Right cardiac atrium (tissue), 5 donors: ENCODE measurements around the gene GPAT3. TPM values are rescaled to one million over a fixed set of nuclear protein-coding genes. Genes with fewer than 3 reads are reported as not detected.
A peak's percentile ranks its signal among the peaks of the same experiment; 100 is the strongest.
"Not testable (repeated sequence)": the region's sequence is repeated elsewhere in the genome, so short reads cannot be mapped to it uniquely, and the experiment has no call there.

Source experiments
- ATAC-seq, 2 donors: fragments of 200-7000 bp; cut with Tn5 transposase; one replicate each; pipeline versions ENCODE4 v1.8.0 to v1.9.1; 2020; ENCODE audit warnings: moderate library complexity in 2 of 2, mild to moderate bottlenecking in 1 of 2
- DNase-seq, 3 donors: peaks; one replicate each; pipeline ENCODE4 v3.0.0-alpha.2; 2020
- H3K27ac ChIP-seq: one replicate; pipeline ENCODE4 v1.5.1; 2013; ENCODE audit warnings: mild to moderate bottlenecking, low read length, control low read depth, moderate library complexity
- H3K27me3 ChIP-seq: one replicate; pipeline ENCODE4 v1.6.1; 2013; ENCODE audit not compliant: control insufficient read depth, insufficient read depth
- H3K4me1 ChIP-seq: one replicate; pipeline ENCODE4 v1.6.1; 2013; ENCODE audit warnings: low read length; ENCODE audit not compliant: control insufficient read depth, insufficient read depth
- H3K4me3 ChIP-seq: one replicate; pipeline ENCODE4 v1.5.1; 2013; ENCODE audit warnings: low read length, control low read depth
- H3K9me3 ChIP-seq: one replicate; pipeline ENCODE4 v1.6.1; 2013; ENCODE audit warnings: low read length; ENCODE audit not compliant: control insufficient read depth
- WGBS: extraction: QIAGEN DNeasy Blood & Tissue Kit; methylation state at CpG from one replicate; pipeline ENCODE4 v1.1.7; 2013; 5-methylcytosine and 5-hydroxymethylcytosine counted together
- intact Hi-C, 4 donors: fragments of 100-400 bp; cut with DNase I; formaldehyde crosslinking; loops; one replicate each; pipeline versions ENCODE4 v1.11.0 to v1.14.0; 2022 to 2023
- long read RNA-seq, 4 donors: library from polyadenylated mRNA; unstranded; transcript quantifications; one replicate each; pipeline ENCODE4 v2.0.0, GENCODE V29; 2020 to 2021
- polyA plus RNA-seq: library from polyadenylated mRNA; stranded (reverse); fragments of 200-250 nt; gene quantifications from one replicate; pipeline ENCODE4 v1.2.3, GENCODE V29; 2013
- total RNA-seq, 4 donors: library from RNA; stranded (reverse); fragmentation: NEBNext Ultra II Directional; extraction: Animal tissue kit (Norgen Biotek cat#: 25700); gene quantifications; one replicate each; pipeline ENCODE4 v1.2.1, GENCODE V29; 2021
- donor health status: healthy with polysubstance abuse.
- donor health status: DM: no; HTN: yes; CAD: no.
- donor health status: DM: no; HTN: no; CAD: no.
- donor health status: DM: no; HTN: yes; CAD: no; lungs with severe emphysema.
- donor health status: DM: yes; HTN: yes; CAD: no.

The GPAT3 gene
- total RNA-seq (10 to 100 TPM; 30.2 to 33.5 (median 32.3) TPM), polyA plus RNA-seq (19.9 TPM)
- long read RNA-seq, donor 1, transcript GPAT3-202 (13 exons, 2,631 nt) = minor isoform, 26 of 112 reads
- long read RNA-seq, donor 1, transcript GPAT3-201 (12 exons, 2,625 nt) = major isoform, 75 of 112 reads
- long read RNA-seq, donor 1, partial matches to known transcripts = 3 of 112 reads
- long read RNA-seq, donor 1, other reads (novel, unspliced or antisense) = 8 of 112 reads
- long read RNA-seq, donor 2, transcript GPAT3-201 (12 exons, 2,625 nt) = major isoform, 31 of 58 reads
- long read RNA-seq, donor 2, transcript GPAT3-202 (13 exons, 2,631 nt) = minor isoform, 9 of 58 reads
- long read RNA-seq, donor 2, partial matches to known transcripts = 5 of 58 reads
- long read RNA-seq, donor 2, other reads (novel, unspliced or antisense) = 13 of 58 reads
- long read RNA-seq, donor 3, transcript GPAT3-201 (12 exons, 2,625 nt) = major isoform, 202 of 307 reads
- long read RNA-seq, donor 3, transcript GPAT3-202 (13 exons, 2,631 nt) = minor isoform, 62 of 307 reads
- long read RNA-seq, donor 3, partial matches to known transcripts = 5 of 307 reads
- long read RNA-seq, donor 3, other reads (novel, unspliced or antisense) = 38 of 307 reads
- long read RNA-seq, donor 4, transcript GPAT3-202 (13 exons, 2,631 nt) = minor isoform, 24 of 59 reads
- long read RNA-seq, donor 4, transcript GPAT3-201 (12 exons, 2,625 nt) = major isoform, 27 of 59 reads
- long read RNA-seq, donor 4, partial matches to known transcripts = 0 of 59 reads
- long read RNA-seq, donor 4, other reads (novel, unspliced or antisense) = 8 of 59 reads

DNA sequence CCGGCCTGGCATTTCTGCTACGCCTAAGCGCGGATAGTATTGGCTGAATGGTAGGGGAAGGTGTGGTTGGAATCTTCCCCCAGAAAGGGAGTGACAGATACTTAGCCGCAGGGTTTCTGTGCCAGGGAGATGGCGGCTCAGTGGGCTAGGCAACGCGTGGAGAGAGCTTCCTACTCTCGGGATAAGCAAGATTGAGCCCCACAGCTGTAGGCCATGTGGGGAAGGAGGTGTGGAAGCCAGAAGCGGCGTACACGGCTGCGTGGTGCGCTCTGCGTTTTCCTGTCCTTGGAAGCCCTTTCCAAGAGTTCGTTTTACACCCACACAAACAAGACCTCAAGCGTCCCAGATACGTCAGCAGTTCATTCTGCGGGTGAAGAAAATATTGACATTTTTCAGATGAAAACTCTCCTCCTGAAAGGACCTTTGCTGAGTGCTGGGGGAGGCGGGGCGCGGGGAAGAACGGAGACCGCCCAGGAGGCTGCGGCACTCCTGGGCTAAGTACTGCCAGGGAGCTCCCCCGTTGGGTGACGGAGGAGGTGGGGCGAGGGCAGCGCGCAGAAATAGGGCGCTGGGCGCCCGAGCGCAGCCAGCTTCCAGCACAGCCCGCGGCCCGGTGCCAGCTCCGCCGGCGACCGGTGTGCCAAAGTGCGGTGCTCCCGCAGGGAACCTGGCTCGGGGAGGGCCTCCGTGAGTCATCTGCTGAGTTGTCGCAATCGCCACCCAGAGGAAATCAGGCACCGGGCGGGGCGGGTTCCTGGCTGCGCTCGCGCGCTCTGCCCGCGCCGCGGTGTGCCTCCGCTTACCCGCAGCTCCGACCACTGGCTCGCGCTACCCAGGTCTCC is at the start of gene GPAT3:
Gene GPAT3, plus strand, starts transcription at position 589 of the 842 bp plus-strand sequence. CDS start 515 bp downstream, outside the sequence.
- Histone ChIP-seq H3K4me3 (peak within 1 kb of the TSS; percentile 73), H3K27ac (peak within 1 kb of the TSS; percentile 86), H3K27me3 (no peaks in the 10 kb centered on the region), H3K4me1 (no peaks in the 10 kb centered on the region), H3K9me3 (no peaks in the 10 kb centered on the region)
- WGBS = under 1% methylated on average over 63 of the region's 63 CpGs
- intact Hi-C loops = no loop called here
- ATAC-seq (peak; percentile 91 to 95), DNase-seq (peak; percentile 84 to 91 (median 89))

DNA sequence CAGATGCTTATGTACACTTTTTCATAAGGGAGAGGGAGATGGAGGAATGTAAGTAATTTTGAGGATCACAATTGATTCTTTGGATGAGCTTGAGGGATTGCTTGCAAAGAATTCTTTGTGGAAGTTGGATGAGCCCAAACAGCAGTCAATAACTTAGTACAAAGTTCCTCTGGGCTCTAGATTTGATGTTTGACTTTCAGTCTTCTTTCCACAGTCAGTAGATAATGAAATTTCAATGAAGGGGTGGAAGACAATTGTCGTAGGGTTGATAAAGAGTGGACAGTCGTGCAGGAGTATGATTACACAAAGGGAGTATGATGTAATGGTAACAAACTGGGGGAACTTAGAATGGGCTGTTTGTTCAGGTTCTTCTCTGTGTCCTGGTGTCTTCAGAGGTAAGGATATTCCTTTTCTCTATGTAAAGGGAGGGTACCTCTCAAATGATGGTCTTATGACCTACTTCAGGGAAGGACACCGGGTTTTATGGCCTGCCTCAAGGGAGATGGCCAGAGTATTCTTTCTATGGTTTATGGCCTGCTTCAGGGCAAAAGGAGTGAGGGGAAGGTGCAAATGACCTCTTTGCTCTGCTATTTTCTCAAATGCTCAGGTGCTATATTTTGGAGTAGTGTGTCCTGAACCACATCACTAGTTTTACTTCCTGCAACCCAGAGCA is 49.3 kb upstream of the GPAT3 start:
- intact Hi-C loops = no loop called here
- Histone ChIP-seq H3K27me3 (no peaks in the 10 kb centered on the region), H3K9me3 (no peaks in the 10 kb centered on the region), H3K4me1 (no peaks in the 10 kb centered on the region), H3K4me3 (no peak overlapping the region), H3K27ac (no peak overlapping the region)
- DNase-seq = no peak
- 80% methylated on average over 3 of the region's 3 CpGs for WGBS
- no peak for ATAC-seq

DNA sequence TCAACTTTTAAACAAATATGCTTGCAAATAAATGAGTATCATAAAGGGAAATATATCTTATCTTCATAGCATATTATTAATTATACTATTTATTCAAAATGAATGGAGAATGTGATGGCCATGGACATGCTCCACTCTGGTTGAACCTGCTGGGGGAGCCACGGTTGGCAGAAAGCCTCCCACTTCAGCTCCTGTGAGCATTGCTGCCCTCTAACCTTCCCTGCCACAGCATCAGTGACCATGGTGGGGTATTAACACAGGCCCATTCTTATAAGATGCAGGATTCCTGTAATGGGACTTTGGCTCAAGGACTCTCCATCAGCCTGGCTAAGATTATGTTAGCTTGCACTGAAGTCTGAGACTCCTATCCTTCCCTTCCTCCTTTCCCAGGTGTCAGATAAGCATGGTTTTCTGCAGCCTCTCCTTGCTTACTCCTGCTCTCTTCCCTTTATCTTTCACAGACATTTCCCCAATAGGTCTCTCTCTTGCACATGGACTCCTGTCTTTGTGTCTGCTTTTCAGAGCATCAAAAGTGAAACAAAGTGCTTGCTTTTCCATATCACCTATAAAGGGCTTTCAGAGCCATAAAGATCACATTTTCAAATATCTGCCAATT is 46.1 kb upstream of the GPAT3 start:
- WGBS = 28% methylated on average over 1 of the region's 1 CpG
- no peaks in the 10 kb centered on the region for H3K4me1 ChIP-seq
- H3K9me3 ChIP-seq = no peaks in the 10 kb centered on the region
- intact Hi-C loops = no loop called here
- ATAC-seq (no peak), DNase-seq (no peak)
- no peak overlapping the region for H3K4me3 ChIP-seq
- no peak overlapping the region for H3K27ac ChIP-seq
- H3K27me3 ChIP-seq = no peaks in the 10 kb centered on the region

DNA sequence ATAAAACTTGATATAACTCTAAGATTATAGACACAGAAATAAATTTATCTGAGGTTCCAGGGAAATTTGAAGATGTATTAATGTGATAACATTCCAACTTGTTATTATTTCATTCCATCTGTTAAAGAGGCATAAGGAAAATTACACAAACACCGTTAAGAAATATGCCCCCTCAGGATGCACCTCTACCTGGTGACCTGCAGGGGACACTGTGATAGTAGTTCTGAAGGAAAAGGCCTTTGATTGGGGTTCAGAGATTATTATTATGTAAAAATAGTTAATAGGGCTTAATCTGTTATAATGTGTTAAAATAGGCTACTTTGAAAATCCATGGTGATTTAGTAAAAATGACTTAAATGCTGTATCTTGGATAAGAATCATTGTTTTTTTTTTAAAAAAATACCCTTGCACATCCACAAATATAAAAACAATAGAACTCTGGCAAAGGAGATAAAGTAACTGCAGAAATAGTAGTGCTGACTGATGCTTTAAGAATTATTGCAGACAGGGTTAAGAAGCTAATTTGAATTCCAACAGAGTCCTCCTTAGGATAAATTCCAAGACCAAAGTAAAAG is 44.9 kb upstream of the GPAT3 start:
- intact Hi-C loops = no loop called here
- Histone ChIP-seq H3K4me3 (no peak overlapping the region), H3K27me3 (no peaks in the 10 kb centered on the region), H3K27ac (no peak overlapping the region), H3K9me3 (no peaks in the 10 kb centered on the region), H3K4me1 (no peaks in the 10 kb centered on the region)
- 1% methylated on average over 1 of the region's 1 CpG for WGBS
- ATAC-seq (no peak), DNase-seq (no peak)

DNA sequence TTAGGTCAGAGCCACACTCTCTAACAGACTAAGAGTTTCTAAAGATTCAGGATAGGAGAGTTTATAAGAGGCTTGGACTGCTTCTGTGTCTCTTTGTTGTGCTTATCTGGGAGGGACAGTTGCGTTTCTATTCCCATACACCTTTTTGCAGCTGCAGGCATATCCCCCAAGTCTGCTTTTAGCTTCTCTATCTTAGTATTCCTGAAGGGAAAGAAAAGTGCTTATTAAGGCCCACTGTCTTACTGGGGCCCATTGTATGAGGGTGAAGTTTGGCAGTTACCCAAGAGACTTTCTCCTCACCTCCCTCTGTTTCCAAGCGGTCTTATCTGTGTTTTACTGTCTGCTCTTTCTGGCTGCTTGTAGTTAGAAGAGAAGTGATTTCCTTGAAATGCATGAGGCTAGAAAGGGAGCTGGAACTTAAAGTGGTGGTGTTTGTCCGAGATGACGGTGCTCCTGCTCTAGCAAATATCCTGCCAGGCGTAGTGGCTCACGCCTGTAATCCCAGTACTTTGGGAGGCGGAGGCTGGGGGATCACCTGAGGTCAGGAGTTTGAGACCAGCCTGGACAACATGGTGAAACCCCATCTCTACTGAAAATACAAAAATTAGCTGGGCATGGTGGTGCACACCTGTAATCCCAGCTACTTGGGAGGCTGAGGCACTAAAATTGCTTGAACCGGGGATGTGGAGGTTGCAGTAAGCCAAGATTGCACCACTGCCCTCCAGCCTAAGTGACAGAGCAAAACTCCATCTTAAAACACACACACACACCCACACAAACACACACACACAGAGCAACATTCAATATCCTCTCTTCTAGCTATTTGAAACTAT is 39.6 kb upstream of the GPAT3 start:
- H3K4me1 ChIP-seq, H3K27ac ChIP-seq, H3K27me3 ChIP-seq, H3K9me3 ChIP-seq, H3K4me3 ChIP-seq, intact Hi-C loops, DNase-seq, ATAC-seq: not testable (repeated sequence)
- WGBS = 56% methylated on average over 8 of the region's 8 CpGs

DNA sequence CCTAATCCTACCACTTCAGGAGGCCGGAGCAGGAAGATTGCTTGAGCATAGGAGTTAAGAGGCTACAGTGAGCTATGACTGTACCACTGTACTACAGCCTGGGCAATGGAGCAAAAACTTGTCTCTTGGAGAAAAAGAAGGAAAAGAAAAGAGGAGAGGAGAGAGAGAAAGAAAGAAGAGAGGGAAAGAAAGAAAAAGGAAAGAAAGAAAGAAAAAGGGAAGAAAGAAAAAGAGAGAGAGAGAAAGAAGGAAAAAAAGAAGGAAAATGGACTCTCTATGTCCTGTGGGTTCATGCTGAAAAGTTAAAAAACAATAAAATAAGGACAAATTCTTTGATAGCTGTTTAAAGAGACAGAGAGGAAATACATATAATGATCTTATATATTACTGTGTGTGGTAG is 37.7 kb upstream of the GPAT3 start:
- DNase-seq (no peak), ATAC-seq (no peak)
- Histone ChIP-seq H3K27ac (no peak overlapping the region), H3K27me3 (no peaks in the 10 kb centered on the region), H3K4me1 (no peaks in the 10 kb centered on the region), H3K4me3 (no peak overlapping the region), H3K9me3 (no peaks in the 10 kb centered on the region)
- intact Hi-C loops = no loop called here
- 92% methylated on average over 1 of the region's 1 CpG for whole genome bisulfite sequencing

DNA sequence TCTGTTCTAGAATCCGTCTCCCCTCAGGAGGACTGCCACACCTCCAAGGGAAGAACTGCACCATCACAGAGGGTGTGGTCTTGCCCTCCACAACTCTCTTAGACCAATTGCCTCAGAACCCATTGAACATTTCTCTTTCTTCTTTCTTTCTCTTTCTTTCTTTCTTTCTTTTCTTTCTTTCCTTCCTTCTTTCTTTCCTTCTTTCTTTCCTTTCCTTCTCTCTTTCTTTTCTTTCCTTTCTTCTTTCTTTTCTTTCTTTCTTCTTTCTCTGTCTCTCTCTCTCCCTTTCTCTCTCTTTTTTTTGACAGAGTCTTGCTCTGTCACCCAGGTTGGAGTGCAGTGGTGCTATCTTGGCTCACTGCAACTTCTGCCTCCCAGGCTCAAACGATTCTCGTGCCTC is 34.2 kb upstream of the GPAT3 start:
- H3K27ac ChIP-seq, H3K4me3 ChIP-seq, H3K27me3 ChIP-seq, DNase-seq, H3K4me1 ChIP-seq, intact Hi-C loops, H3K9me3 ChIP-seq, ATAC-seq: not testable (repeated sequence)
- WGBS = 90% methylated on average over 3 of the region's 3 CpGs

DNA sequence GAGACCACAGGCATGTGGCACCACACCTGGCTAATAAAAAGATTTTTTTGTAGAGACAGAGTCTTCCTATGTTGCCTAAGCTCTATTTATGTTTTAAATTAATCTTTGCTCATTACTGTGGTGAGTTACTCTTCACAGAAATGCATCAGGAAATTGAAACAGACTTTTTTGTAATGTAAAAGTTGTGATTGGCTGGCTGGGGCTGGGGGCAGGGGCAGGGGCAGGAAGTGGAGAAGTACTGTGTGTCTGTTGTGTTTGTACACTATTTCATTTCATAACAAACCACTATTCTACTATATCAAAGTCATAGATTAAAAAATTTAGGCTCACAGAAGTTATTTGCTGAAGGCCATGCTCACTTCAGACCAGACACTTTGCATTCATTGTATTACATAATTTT is 31.9 kb upstream of the GPAT3 start:
- Histone ChIP-seq H3K27ac (no peak overlapping the region), H3K9me3 (no peaks in the 10 kb centered on the region), H3K27me3 (no peaks in the 10 kb centered on the region), H3K4me3 (no peak overlapping the region), H3K4me1 (no peaks in the 10 kb centered on the region)
- DNase-seq (no peak), ATAC-seq (no peak)
- intact Hi-C loops = no loop called here

DNA sequence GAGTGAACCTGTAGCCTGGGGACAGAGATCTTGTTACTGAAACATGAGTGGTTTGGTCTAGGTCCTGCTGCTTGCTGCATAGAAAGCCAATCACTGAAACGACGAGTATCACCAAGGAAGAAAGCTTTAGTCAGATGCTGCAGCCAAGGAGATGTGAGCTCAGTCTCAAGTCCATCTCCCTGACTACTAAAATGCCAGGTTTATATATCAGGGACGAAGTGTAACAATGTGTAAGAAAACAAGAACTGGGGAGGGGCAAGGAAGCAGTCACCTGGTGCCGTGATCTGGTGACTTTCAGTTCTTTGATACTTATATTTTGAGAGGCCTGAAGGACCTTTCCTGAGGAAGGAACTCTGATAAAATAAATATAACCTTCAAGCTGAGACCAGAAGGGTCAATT is 31.4 kb upstream of the GPAT3 start:
- 61% methylated on average over 4 of the region's 4 CpGs for WGBS
- ATAC-seq (no peak), DNase-seq (no peak)
- H3K27ac ChIP-seq = no peak overlapping the region
- no peaks in the 10 kb centered on the region for H3K27me3 ChIP-seq
- intact Hi-C loops = no loop called here
- no peaks in the 10 kb centered on the region for H3K4me1 ChIP-seq
- H3K4me3 ChIP-seq = no peak overlapping the region
- no peaks in the 10 kb centered on the region for H3K9me3 ChIP-seq
